H1 (cell line): ENCODE data around the gene OXLD1. TPM values are rescaled to one million over a fixed set of nuclear protein-coding genes. Genes with fewer than 3 reads are reported as not detected.

Experiments used
- CTCF ChIA-PET: fragments of 300-600 bp; sonication (Branson Sonifier 250); formaldehyde crosslinking; loops from one replicate; lab custom pipeline; 2021; ENCODE audit not compliant: partially characterized antibody; lab: Charles Lee
- POLR2A ChIA-PET: fragments of 300-600 bp; sonication (Branson Sonifier 250); formaldehyde crosslinking; loops from one replicate; lab custom pipeline; 2021; ENCODE audit warnings: inconsistent platforms; ENCODE audit not compliant: partially characterized antibody; lab: Charles Lee
- DNase-seq, 2 experiments: peaks; one replicate each; pipeline versions ENCODE4 v3.0.0 to v3.0.0-alpha.2; 2010 to 2022; ENCODE audit warnings: low spot score in 2 of 2, low read depth in 1 of 2, mixed read lengths in 1 of 2
- FAIRE-seq: peaks from 2 replicates; lab custom pipeline; 2011; peaks lifted over from hg19 to GRCh38; lab: Jason Lieb, UNC
- H2AFZ ChIP-seq: 2 replicates; pipeline ENCODE4 v1.8.1; 2012; ENCODE audit warnings: low read length, inconsistent platforms
- H2AK5ac ChIP-seq: 2 replicates; pipeline ENCODE4 v1.6.1; 2013; ENCODE audit warnings: low read depth, low read length
- H2BK120ac ChIP-seq: replicated peaks from 2 replicates; pipeline ENCODE3; 2013; ENCODE audit warnings: low read depth, low read length, inconsistent platforms
- H2BK12ac ChIP-seq: 2 replicates; pipeline ENCODE4 v1.6.1; 2013; ENCODE audit warnings: low read depth, low read length
- H2BK15ac ChIP-seq: 2 replicates; pipeline ENCODE4 v1.6.1; 2013; ENCODE audit warnings: low read length
- H2BK20ac ChIP-seq: 2 replicates; pipeline ENCODE4 v1.6.1; 2013; ENCODE audit warnings: low read length
- H2BK5ac ChIP-seq: 2 replicates; pipeline ENCODE4 v1.6.1; 2013; ENCODE audit warnings: low read depth, low read length
- H3K14ac ChIP-seq: 2 replicates; pipeline ENCODE4 v1.6.1; 2013; ENCODE audit warnings: inconsistent platforms; ENCODE audit not compliant: insufficient read length
- H3K18ac ChIP-seq: 2 replicates; pipeline ENCODE4 v1.6.1; 2013; ENCODE audit warnings: low read length; ENCODE audit errors: extremely low read depth
- H3K23ac ChIP-seq: 2 replicates; pipeline ENCODE4 v1.6.1; 2013; ENCODE audit warnings: inconsistent platforms; ENCODE audit not compliant: insufficient read length
- H3K23me2 ChIP-seq: 2 replicates; pipeline ENCODE4 v1.6.1; 2013; ENCODE audit warnings: low read depth, low read length
- H3K27ac ChIP-seq: 2 replicates; pipeline ENCODE4 v1.6.1; 2011; ENCODE audit warnings: low read depth, low read length, inconsistent platforms
- H3K27me3 ChIP-seq, 4 experiments: replicated peaks in 1 of 4; 1 replicate in 1 of 4; 2 replicates in 3 of 4; pipeline versions ENCODE4 v1.6.1 to v1.8.1; 2011 to 2013; ENCODE audit warnings: low read length in 3 of 4, mild to moderate bottlenecking in 3 of 4, inconsistent platforms in 2 of 4, mixed read lengths in 2 of 4, moderate library complexity in 1 of 4; ENCODE audit not compliant: control insufficient read depth in 3 of 4, insufficient read depth in 3 of 4; ENCODE audit errors: extremely low read depth in 1 of 4
- H3K36me3 ChIP-seq, 4 experiments: 2 replicates each; pipeline versions ENCODE4 v1.6.1 to v1.8.1; 2011 to 2013; ENCODE audit warnings: mild to moderate bottlenecking in 4 of 4, low read length in 3 of 4, moderate library complexity in 2 of 4, control low read depth in 1 of 4, inconsistent platforms in 1 of 4; ENCODE audit not compliant: insufficient read depth in 4 of 4, control insufficient read depth in 2 of 4
- H3K4ac ChIP-seq: replicated peaks from 2 replicates; pipeline ENCODE3; 2013; ENCODE audit warnings: low read length, low read depth, mixed read lengths, inconsistent platforms; ENCODE audit not compliant: insufficient read length
- H3K4me1 ChIP-seq, 4 experiments: replicated peaks in 1 of 4; 1 replicate in 1 of 4; 2 replicates in 3 of 4; pipeline versions ENCODE4 v1.6.1 to v1.8.1; 2011 to 2013; ENCODE audit warnings: low read length in 3 of 4, inconsistent platforms in 2 of 4, mixed read lengths in 1 of 4; ENCODE audit not compliant: insufficient read depth in 4 of 4, control insufficient read depth in 3 of 4
- H3K4me2 ChIP-seq, 2 experiments: 2 replicates each; pipeline versions ENCODE4 v1.6.1 to v1.8.1; 2011 to 2013; ENCODE audit warnings: low read depth in 2 of 2, low read length in 2 of 2, control low read depth in 1 of 2, inconsistent platforms in 1 of 2, mild to moderate bottlenecking in 1 of 2; ENCODE audit not compliant: insufficient read depth in 1 of 2
- H3K4me3 ChIP-seq, 4 experiments: fragments of 200-600, 300-600 bp in 1 of 4; sonication (generic), shearing (Covaris generic), sonication (Bioruptor Twin) in 1 of 4; 2 replicates each; pipeline versions ENCODE4 v1.5.1 to v1.8.1; 2011 to 2016; ENCODE audit warnings: low read length in 4 of 4, low read depth in 3 of 4, control low read depth in 2 of 4, inconsistent platforms in 2 of 4, mild to moderate bottlenecking in 2 of 4, mixed read lengths in 1 of 4, moderate library complexity in 1 of 4; ENCODE audit not compliant: insufficient read depth in 2 of 4; ENCODE audit errors: extremely low read depth in 1 of 4
- H3K56ac ChIP-seq: replicated peaks from 2 replicates; pipeline ENCODE3; 2013; ENCODE audit warnings: low read depth, mild to moderate bottlenecking, mixed read lengths, low read length, inconsistent platforms; ENCODE audit not compliant: insufficient read length
- H3K79me1 ChIP-seq: 2 replicates; pipeline ENCODE4 v1.6.1; 2013; ENCODE audit warnings: low read depth, low read length, control low read depth
- H3K79me2 ChIP-seq, 2 experiments: 2 replicates each; pipeline versions ENCODE4 v1.6.1 to v1.8.1; 2012 to 2013; ENCODE audit warnings: low read length in 2 of 2, mild to moderate bottlenecking in 2 of 2, inconsistent platforms in 1 of 2; ENCODE audit not compliant: insufficient read depth in 2 of 2, control insufficient read depth in 1 of 2
- H3K9ac ChIP-seq, 4 experiments: replicated peaks in 1 of 4; 1 replicate in 1 of 4; 2 replicates in 3 of 4; pipeline versions ENCODE4 v1.6.1 to v1.8.1; 2011 to 2013; ENCODE audit warnings: low read depth in 3 of 4, low read length in 3 of 4, control low read depth in 2 of 4, mild to moderate bottlenecking in 2 of 4, moderate library complexity in 2 of 4, inconsistent platforms in 1 of 4; ENCODE audit errors: extremely low read depth in 1 of 4
- H3K9me3 ChIP-seq, 2 experiments: 2 replicates each; pipeline versions ENCODE4 v1.6.1 to v1.8.1; 2012 to 2013; ENCODE audit warnings: mild to moderate bottlenecking in 2 of 2, moderate library complexity in 2 of 2, control low read depth in 1 of 2, inconsistent platforms in 1 of 2, low read depth in 1 of 2, low read length in 1 of 2, mixed read lengths in 1 of 2; ENCODE audit not compliant: insufficient read depth in 2 of 2
- H4K20me1 ChIP-seq, 2 experiments: replicated peaks in 1 of 2; 2 replicates each; pipeline versions ENCODE3 to v1.8.1; 2011 to 2013; ENCODE audit warnings: inconsistent platforms in 2 of 2, low read length in 2 of 2, mild to moderate bottlenecking in 1 of 2; ENCODE audit not compliant: insufficient read depth in 2 of 2, control insufficient read depth in 1 of 2
- H4K5ac ChIP-seq: 2 replicates; pipeline ENCODE4 v1.6.1; 2013; ENCODE audit warnings: low read length, low read depth, mixed read lengths, inconsistent platforms; ENCODE audit not compliant: insufficient read length
- H4K8ac ChIP-seq: 2 replicates; pipeline ENCODE4 v1.8.0; 2013; ENCODE audit warnings: mild to moderate bottlenecking, moderate library complexity, low read length, inconsistent platforms; ENCODE audit not compliant: insufficient read depth; ENCODE audit errors: extremely low read depth
- H4K91ac ChIP-seq: replicated peaks from 2 replicates; pipeline ENCODE3; 2013; ENCODE audit warnings: low read length, mixed read lengths, inconsistent platforms; ENCODE audit not compliant: insufficient read length
- CHD2 ChIP-seq: IDR thresholded peaks from 2 replicates; pipeline ENCODE4 v1.6.1; 2012; ENCODE audit warnings: low read length, improper control_type of control experiment
- KDM5A ChIP-seq: fragments of 200-600 bp; IDR thresholded peaks from 2 replicates; pipeline ENCODE4 v1.7.1; 2012; ENCODE audit warnings: mild to moderate bottlenecking, low read length, inconsistent platforms, mixed read lengths
- WGBS, 2 experiments: shearing (Covaris generic) in 1 of 2; methylation state at CpG; one replicate each; pipeline versions ENCODE4 v1.1.6 to v1.1.7; 2013 to 2015; ENCODE audit warnings: low lambda C conversion rate in 2 of 2, mixed read lengths in 2 of 2, inconsistent platforms in 1 of 2, low coverage in 1 of 2, missing lambda C conversion rate in 1 of 2; ENCODE audit not compliant: insufficient replicate concordance in 2 of 2, insufficient coverage in 1 of 2, insufficient read length in 1 of 2; ENCODE audit errors: extremely low coverage in 1 of 2, missing lambda C conversion rate in 1 of 2; 5-methylcytosine and 5-hydroxymethylcytosine counted together
- polyA plus RNA-seq, 7 experiments: library from polyadenylated mRNA; depleted of rRNA in 3 of 7; stranded (reverse) in 5 of 7; unstranded in 2 of 7; fragments of >200 nt in 5 of 7; fragments of 200-250 nt in 2 of 7; gene quantifications; 1 replicate in 5 of 7; 2 replicates in 1 of 7; 4 replicates in 1 of 7; pipeline versions ENCODE4 v1.2.1 to v1.2.3, GENCODE V29; 2011 to 2013; ENCODE audit warnings: missing spikeins in 2 of 7, mixed read lengths in 2 of 7
- total RNA-seq: library from RNA; stranded (reverse); fragmentation: NEBNext Ultra II Directional; extraction: Animal tissue kit (Norgen Biotek cat#: 25700); gene quantifications from 2 replicates; pipeline ENCODE4 v1.2.1, GENCODE V29; 2021

The OXLD1 gene
- total and polyA plus RNA-seq, 2 of the 8 experiments (the other 6 are each of a cell fraction or from before 2014, with no cell fraction given), result 41.5 to 61.9 TPM

DNA sequence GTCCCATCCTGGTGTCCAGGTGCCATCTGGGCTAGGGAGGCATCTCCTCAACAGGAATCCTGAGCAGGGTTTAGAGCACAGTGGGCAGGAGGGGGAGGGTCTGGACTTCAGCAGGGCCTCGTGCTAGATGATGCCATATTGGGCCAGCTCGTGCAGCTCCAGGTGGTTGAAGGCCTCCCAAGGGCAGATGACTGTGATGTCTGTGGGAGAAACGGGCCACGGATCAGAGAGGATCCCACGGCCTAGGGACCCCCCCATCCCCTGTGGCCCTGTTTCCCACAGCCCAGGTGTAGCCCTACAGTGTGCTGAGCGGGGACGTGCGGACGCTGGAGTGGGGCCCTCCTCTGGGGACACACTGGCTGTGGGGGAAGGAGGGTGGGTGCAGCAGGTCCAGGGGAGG, 15.5 kb downstream of the OXLD1 start:
- peak overlapping the region; percentile 77 for H4K8ac ChIP-seq
- no peaks in the 10 kb centered on the region for H3K79me2 ChIP-seq
- no peak overlapping the region for H2BK15ac ChIP-seq
- no peak overlapping the region for H3K23ac ChIP-seq
- H3K9me3 ChIP-seq, result no peaks in the 10 kb centered on the region
- H3K18ac ChIP-seq, result no peak overlapping the region
- peaks cover 3% of the 10 kb centered on the region; the same call in 1 of the 2 replicates for H3K79me1 ChIP-seq
- no peak overlapping the region for H2BK5ac ChIP-seq
- no peak overlapping the region for H2AFZ ChIP-seq
- no peak overlapping the region for H4K5ac ChIP-seq
- H3K23me2 ChIP-seq, result peaks cover 10% of the 10 kb centered on the region
- no peak overlapping the region for H3K56ac ChIP-seq
- no peak overlapping the region for H3K14ac ChIP-seq
- peaks cover 0 to 24% (median 8%) of the 10 kb centered on the region in 4 experiments; a peak in 6 of 7 replicates for H3K4me1 ChIP-seq
- H3K9ac ChIP-seq, result no peak overlapping the region
- no peaks in the 10 kb centered on the region for H3K36me3 ChIP-seq
- POLR2A ChIA-PET, result interaction anchor here (0.6 to 2.6 kb wide), 4 partner anchors 12 to 53 kb away, joined by 3 to 10 read pairs (median 5); partner anchors contain the start of genes NPLOC4 and TSPAN10
- H3K27me3 ChIP-seq, result peaks cover 2 to 15% (median 9%) of the 10 kb centered on the region in 4 experiments; a peak in 5 of 7 replicates
- FAIRE-seq (no peak), DNase-seq (no peak)
- CTCF ChIA-PET, result interaction anchor here (0.6 kb wide), 1 partner anchor 42 kb away, joined by 3 read pairs; no protein-coding TSS in a partner anchor
- no peak overlapping the region for H2BK12ac ChIP-seq
- no peak overlapping the region for H2BK120ac ChIP-seq
- no peak overlapping the region for H3K4ac ChIP-seq
- 86% methylated on average over 6 of the region's 9 CpGs; no CpG with 5 or more reads in 1 of the 2 experiments for WGBS, 2 experiments
- no peak overlapping the region for H2AK5ac ChIP-seq
- no peak overlapping the region for H3K27ac ChIP-seq
- no peak overlapping the region for H2BK20ac ChIP-seq
- H3K4me2 ChIP-seq, result no peak overlapping the region
- H4K20me1 ChIP-seq, result peaks cover 0 to 2% of the 10 kb centered on the region in 2 experiments
- no peak overlapping the region for H3K4me3 ChIP-seq
- H4K91ac ChIP-seq, result no peak overlapping the region
- TF ChIP-seq CHD2 (no peak), KDM5A (no peak)
